GM12878 (cell line): ENCODE data around the gene SORCS2. TPM values are rescaled to one million over a fixed set of nuclear protein-coding genes. Genes with fewer than 3 reads are reported as not detected.

Experiments used
- ATAC-seq: fragments of 200-7000 bp; cut with Tn5 transposase; 3 replicates; pipeline ENCODE4 v1.9.1; 2020; ENCODE audit warnings: mild to moderate bottlenecking, moderate library complexity
- BruUV-seq: library from RNA; stranded (reverse); fragments of 400-500 nt; replicated peaks from 2 replicates; lab custom pipeline; 2021; lab: Mats Ljungman, UMichigan
- CTCF ChIA-PET: fragments of 300-600 bp; sonication (Branson Sonifier 250); formaldehyde crosslinking; extraction: SDS; loops from one replicate; lab custom pipeline; 2021; ENCODE audit warnings: inconsistent platforms; lab: Yijun Ruan, JAX
- POLR2A ChIA-PET: fragments of 350-600 bp; formaldehyde crosslinking; extraction: SDS; loops from one replicate; lab custom pipeline; 2021; ENCODE audit warnings: inconsistent platforms; lab: Charles Lee
- RAD21 ChIA-PET: fragments of 300-600 bp; sonication (Branson Sonifier 250); formaldehyde crosslinking; loops from one replicate; lab custom pipeline; 2023; ENCODE audit warnings: antibody characterized with exemption; ENCODE audit not compliant: unreplicated experiment; lab: Charles Lee
- SMC1A ChIA-PET: fragments of 300-600 bp; sonication (Branson Sonifier 250); formaldehyde crosslinking; loops from one replicate; lab custom pipeline; 2023; ENCODE audit not compliant: unreplicated experiment, uncharacterized antibody; lab: Charles Lee
- DNase-seq: peaks from one replicate; pipeline ENCODE4 v3.0.0-alpha.2; 2011; ENCODE audit warnings: low read depth, low spot score
- FAIRE-seq: peaks from 3 replicates; lab custom pipeline; 2011; peaks lifted over from hg19 to GRCh38; lab: Jason Lieb, UNC
- H2AFZ ChIP-seq: 2 replicates; pipeline ENCODE4 v1.6.0; 2011; ENCODE audit warnings: low read depth, low read length, control low read depth; ENCODE audit not compliant: control insufficient read depth
- H3K27ac ChIP-seq: 2 replicates; pipeline ENCODE4 v1.5.1; 2011; ENCODE audit warnings: control low read depth; ENCODE audit not compliant: control insufficient read depth, insufficient read depth
- H3K27me3 ChIP-seq, 2 experiments: replicated peaks in 1 of 2; 2 replicates each; pipeline versions ENCODE4 v1.6.0 to v1.6.1; 2011; ENCODE audit warnings: low read length in 1 of 2; ENCODE audit not compliant: control insufficient read depth in 2 of 2, insufficient read depth in 2 of 2
- H3K36me3 ChIP-seq, 2 experiments: 2 replicates each; pipeline ENCODE4 v1.5.1; 2011; ENCODE audit warnings: low read length in 1 of 2; ENCODE audit not compliant: control insufficient read depth in 2 of 2, insufficient read depth in 2 of 2
- H3K4me1 ChIP-seq: 2 replicates; pipeline ENCODE4 v1.6.1; 2011; ENCODE audit warnings: mild to moderate bottlenecking, low read length, moderate library complexity, mixed read lengths; ENCODE audit not compliant: control insufficient read depth, insufficient read depth
- H3K4me2 ChIP-seq: 2 replicates; pipeline ENCODE4 v1.6.0; 2011; ENCODE audit warnings: control low read depth; ENCODE audit not compliant: control insufficient read depth, insufficient read depth
- H3K4me3 ChIP-seq: fragments of 200-600 bp; sonication (generic); 2 replicates; pipeline ENCODE4 v1.5.1; 2016
- H3K79me2 ChIP-seq: 2 replicates; pipeline ENCODE4 v1.6.0; 2011; ENCODE audit warnings: low read length; ENCODE audit not compliant: control insufficient read depth, insufficient read depth
- H3K9ac ChIP-seq: 2 replicates; pipeline ENCODE4 v1.8.0; 2011; ENCODE audit warnings: low read length, control low read depth, mixed read lengths; ENCODE audit not compliant: control insufficient read depth, insufficient read depth
- H3K9me3 ChIP-seq: replicated peaks from 3 replicates; pipeline ENCODE4 v1.5.1; 2011; ENCODE audit warnings: mild to moderate bottlenecking, low read length; ENCODE audit not compliant: control insufficient read depth, insufficient read depth
- H4K20me1 ChIP-seq: 2 replicates; pipeline ENCODE4 v1.6.0; 2011; ENCODE audit not compliant: control insufficient read depth, insufficient read depth
- BMI1 ChIP-seq: fragments of 450-650 bp; IDR thresholded peaks from 2 replicates; pipeline ENCODE4 v1.6.1; 2016; ENCODE audit warnings: mild to moderate bottlenecking, moderate library complexity, borderline replicate concordance
- BRCA1 ChIP-seq: IDR thresholded peaks from 2 replicates; pipeline ENCODE4 v1.6.1; 2011; ENCODE audit warnings: low read depth, low read length, improper control_type of control experiment
- MYB ChIP-seq: fragments of 150-350 bp; IDR thresholded peaks from 2 replicates; pipeline ENCODE4 v1.6.1; 2014; ENCODE audit warnings: mild to moderate bottlenecking, low read depth, low read length, borderline replicate concordance
- PML ChIP-seq: IDR thresholded peaks from 2 replicates; pipeline ENCODE4 v1.6.1; 2012; ENCODE audit warnings: low read length, inconsistent platforms
- ZNF274 ChIP-seq: IDR thresholded peaks from one replicate; pipeline ENCODE4 v1.8.0; 2011; ENCODE audit not compliant: insufficient read length, insufficient read depth
- WGBS: methylation state at CpG from one replicate; pipeline ENCODE4 v1.1.6; 2016; ENCODE audit warnings: low lambda C conversion rate; ENCODE audit not compliant: insufficient replicate concordance, insufficient coverage; ENCODE audit errors: missing lambda C conversion rate; 5-methylcytosine and 5-hydroxymethylcytosine counted together
- in situ Hi-C: fragments of 300-500 bp; cut with MboI; formaldehyde crosslinking; loops from 9 replicates; pipeline ENCODE4 v1.14.3; 2018; ENCODE audit warnings: mixed read lengths
- intact Hi-C: fragments of 100-400 bp; cut with micrococcal nuclease; formaldehyde crosslinking; loops from one replicate; pipeline ENCODE4 v1.14.2; 2022; ENCODE audit not compliant: unreplicated experiment
- polyA plus RNA-seq, 11 experiments: library from polyadenylated mRNA; depleted of rRNA in 4 of 11; unstranded in 6 of 11; stranded (reverse) in 5 of 11; fragments of >200 nt; fragmentation: Nextera tagmentation in 4 of 11; fragmentation: Illumina TruSeq in 1 of 11; extraction: Ambion mirVana in 4 of 11; extraction: Trizol in 1 of 11; gene quantifications; 1 replicate in 1 of 11; 2 replicates in 10 of 11; pipeline versions ENCODE4 v1.2.1 to v1.2.3, GENCODE V29; 2011 to 2016; ENCODE audit warnings: inconsistent platforms in 2 of 11, missing spikeins in 2 of 11, low read depth in 1 of 11
- total RNA-seq, 4 experiments: library from RNA; depleted of rRNA in 3 of 4; stranded (reverse); fragments of >200 nt in 3 of 4; fragmentation: Illumina TruSeq in 1 of 4; extraction: Trizol in 1 of 4; gene quantifications; 2 replicates each; pipeline versions ENCODE4 v1.2.1 to v1.2.3, GENCODE V29; 2013 to 2021
- TF ChIP-seq, protein P1 (sequence below): fragments of 450-650 bp; IDR thresholded peaks from 2 replicates; pipeline ENCODE4 v1.6.1; 2017; ENCODE audit warnings: antibody characterized with exemption, mild to moderate bottlenecking, moderate library complexity

The SORCS2 gene
- total and polyA plus RNA-seq, 10 of the 15 experiments (the other 5 are each of a cell fraction or from before 2014, with no cell fraction given) = 0.01 to 0.15 (median 0.05) TPM; not detected in 5

- no peaks in the 10 kb centered on the region for H3K36me3 ChIP-seq
- ATAC-seq = no peak
- no peak overlapping the region for H3K4me3 ChIP-seq
- RAD21 ChIA-PET = no interaction called here
- H3K27ac ChIP-seq = no peak overlapping the region
- H3K4me1 ChIP-seq = no peaks in the 10 kb centered on the region
- H2AFZ ChIP-seq = no peak overlapping the region
- H3K9me3 ChIP-seq = no peaks in the 10 kb centered on the region
- CTCF ChIA-PET = interaction anchor here (0.9 kb wide), 1 partner anchor 1018 kb away, joined by 4 read pairs; no protein-coding TSS in a partner anchor
- SMC1A ChIA-PET = no interaction called here
- FAIRE-seq = no peak
- no peaks in the 10 kb centered on the region for H4K20me1 ChIP-seq
- H3K27me3 ChIP-seq = no peaks in the 10 kb centered on the region; a peak in 2 of 4 replicates
- DNase-seq = no peak
- WGBS = 24% methylated on average over 14 of the region's 14 CpGs
- intact Hi-C loops (no loop called here), in situ Hi-C loops (no loop called here)
- H3K9ac ChIP-seq = no peak overlapping the region
- no TSS peak for BruUV-seq
- no peaks in the 10 kb centered on the region for H3K79me2 ChIP-seq
- no peak overlapping the region for H3K4me2 ChIP-seq
- POLR2A ChIA-PET = no interaction called here
- TF ChIP-seq BMI1 (no peak), ZNF274 (no peak), BRCA1 (no peak), PML (no peak), MYB (no peak)
- TF ChIP-seq, protein P1, sequence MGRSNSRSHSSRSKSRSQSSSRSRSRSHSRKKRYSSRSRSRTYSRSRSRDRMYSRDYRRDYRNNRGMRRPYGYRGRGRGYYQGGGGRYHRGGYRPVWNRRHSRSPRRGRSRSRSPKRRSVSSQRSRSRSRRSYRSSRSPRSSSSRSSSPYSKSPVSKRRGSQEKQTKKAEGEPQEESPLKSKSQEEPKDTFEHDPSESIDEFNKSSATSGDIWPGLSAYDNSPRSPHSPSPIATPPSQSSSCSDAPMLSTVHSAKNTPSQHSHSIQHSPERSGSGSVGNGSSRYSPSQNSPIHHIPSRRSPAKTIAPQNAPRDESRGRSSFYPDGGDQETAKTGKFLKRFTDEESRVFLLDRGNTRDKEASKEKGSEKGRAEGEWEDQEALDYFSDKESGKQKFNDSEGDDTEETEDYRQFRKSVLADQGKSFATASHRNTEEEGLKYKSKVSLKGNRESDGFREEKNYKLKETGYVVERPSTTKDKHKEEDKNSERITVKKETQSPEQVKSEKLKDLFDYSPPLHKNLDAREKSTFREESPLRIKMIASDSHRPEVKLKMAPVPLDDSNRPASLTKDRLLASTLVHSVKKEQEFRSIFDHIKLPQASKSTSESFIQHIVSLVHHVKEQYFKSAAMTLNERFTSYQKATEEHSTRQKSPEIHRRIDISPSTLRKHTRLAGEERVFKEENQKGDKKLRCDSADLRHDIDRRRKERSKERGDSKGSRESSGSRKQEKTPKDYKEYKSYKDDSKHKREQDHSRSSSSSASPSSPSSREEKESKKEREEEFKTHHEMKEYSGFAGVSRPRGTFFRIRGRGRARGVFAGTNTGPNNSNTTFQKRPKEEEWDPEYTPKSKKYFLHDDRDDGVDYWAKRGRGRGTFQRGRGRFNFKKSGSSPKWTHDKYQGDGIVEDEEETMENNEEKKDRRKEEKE = no peak
Measured at GRCh38 chr4:7660176-7661039, 468.1 kb downstream of the SORCS2 start.
